ENCODE measurements around the gene RSKR. TPM values are rescaled to one million over a fixed set of nuclear protein-coding genes. Genes with fewer than 3 reads are reported as not detected.

RSKR gene
- total RNA-seq, 3 donors from 2014 or later: 10.0 to 15.1 (median 11.1) TPM

- intact Hi-C loops (cut with DNase I, micrococcal nuclease): no loop called here
These were observed 16.2 kb downstream of the RSKR start for GRCh38 chr17:28597606-28598383.

GRCh38 chr17:28592260-28592659, 21.7 kb downstream of the RSKR start:
- DNase-seq: no peak
- ATAC-seq: no peak
- intact Hi-C loops (cut with DNase I, micrococcal nuclease): no loop called here
- Histone ChIP-seq H3K4me1 (ENCODE audit: low read depth) (no peaks in the 10 kb centered on the region), H3K9me3 (no peaks in the 10 kb centered on the region), H3K36me3 (ENCODE audit: low read depth) (no peaks in the 10 kb centered on the region), H3K4me3 (no peak overlapping the region)
- TF ChIP-seq CTCF (IDR thresholded peaks at IDR 0.05): no peak

More at GRCh38 chr17:28597606-28598383, 16.2 kb downstream of the RSKR start:
- no peaks in the 10 kb centered on the region for H3K36me3 ChIP-seq (ENCODE audit: low read depth)
- no peak overlapping the region for H3K4me3 ChIP-seq
- no peaks in the 10 kb centered on the region for H3K9me3 ChIP-seq
- peaks cover 18% of the 10 kb centered on the region for H3K4me1 ChIP-seq (ENCODE audit: low read depth)
- DNase-seq (no peak), ATAC-seq (peak; percentile 1)
- no peak for TF ChIP-seq CTCF (IDR thresholded peaks at IDR 0.05)

DNA sequence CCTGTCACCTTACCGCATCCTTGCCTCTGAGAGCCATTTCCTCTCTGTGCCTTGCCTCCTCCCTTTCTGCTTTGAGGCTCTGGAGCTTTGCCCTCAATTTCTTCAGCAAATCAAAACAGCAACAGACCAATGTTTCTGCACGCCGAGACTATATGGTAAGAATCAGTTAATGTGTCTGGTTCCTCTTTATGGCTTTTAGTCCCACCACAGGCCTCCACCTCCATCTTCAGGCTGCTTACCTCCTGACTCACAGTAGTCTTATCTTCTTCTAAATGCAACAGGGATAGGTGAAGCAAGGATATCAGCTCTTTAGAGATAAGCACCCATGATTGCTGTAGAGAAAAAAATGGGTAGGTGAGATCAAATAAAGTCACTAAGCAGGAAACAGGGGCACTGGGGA, 28.1 kb downstream of the RSKR start:
- no peak for ATAC-seq
- no peaks in the 10 kb centered on the region for H3K36me3 ChIP-seq (ENCODE audit: low read depth)
- no peaks in the 10 kb centered on the region for H3K4me1 ChIP-seq (ENCODE audit: low read depth)
- no peak for TF ChIP-seq CTCF (IDR thresholded peaks at IDR 0.05)
- no peak overlapping the region for H3K4me3 ChIP-seq
- intact Hi-C loops (cut with DNase I, micrococcal nuclease): no loop called here
- no peak for DNase-seq
- no peaks in the 10 kb centered on the region for H3K9me3 ChIP-seq

GRCh38 chr17:28584434-28584833, 29.6 kb downstream of the RSKR start:
- ATAC-seq (no peak), DNase-seq (no peak)
- TF ChIP-seq CTCF (IDR thresholded peaks at IDR 0.05): no peak
- Histone ChIP-seq H3K4me1 (ENCODE audit: low read depth) (no peaks in the 10 kb centered on the region), H3K4me3 (no peak overlapping the region), H3K9me3 (no peaks in the 10 kb centered on the region), H3K36me3 (ENCODE audit: low read depth) (no peaks in the 10 kb centered on the region)
- intact Hi-C loops (cut with DNase I, micrococcal nuclease): no loop called here

GRCh38 chr17:28582513-28582912, 31.5 kb downstream of the RSKR start:
- no peaks in the 10 kb centered on the region for H3K4me1 ChIP-seq (ENCODE audit: low read depth)
- DNase-seq: no peak
- H3K4me3 ChIP-seq: no peak overlapping the region
- H3K9me3 ChIP-seq: no peaks in the 10 kb centered on the region
- no peak for ATAC-seq
- H3K36me3 ChIP-seq (ENCODE audit: low read depth): no peaks in the 10 kb centered on the region
- no peak for TF ChIP-seq CTCF (IDR thresholded peaks at IDR 0.05)
- intact Hi-C loops (cut with DNase I, micrococcal nuclease): no loop called here
